Measurements from ENCODE around the gene OGFR.

Gene OGFR, protein sequence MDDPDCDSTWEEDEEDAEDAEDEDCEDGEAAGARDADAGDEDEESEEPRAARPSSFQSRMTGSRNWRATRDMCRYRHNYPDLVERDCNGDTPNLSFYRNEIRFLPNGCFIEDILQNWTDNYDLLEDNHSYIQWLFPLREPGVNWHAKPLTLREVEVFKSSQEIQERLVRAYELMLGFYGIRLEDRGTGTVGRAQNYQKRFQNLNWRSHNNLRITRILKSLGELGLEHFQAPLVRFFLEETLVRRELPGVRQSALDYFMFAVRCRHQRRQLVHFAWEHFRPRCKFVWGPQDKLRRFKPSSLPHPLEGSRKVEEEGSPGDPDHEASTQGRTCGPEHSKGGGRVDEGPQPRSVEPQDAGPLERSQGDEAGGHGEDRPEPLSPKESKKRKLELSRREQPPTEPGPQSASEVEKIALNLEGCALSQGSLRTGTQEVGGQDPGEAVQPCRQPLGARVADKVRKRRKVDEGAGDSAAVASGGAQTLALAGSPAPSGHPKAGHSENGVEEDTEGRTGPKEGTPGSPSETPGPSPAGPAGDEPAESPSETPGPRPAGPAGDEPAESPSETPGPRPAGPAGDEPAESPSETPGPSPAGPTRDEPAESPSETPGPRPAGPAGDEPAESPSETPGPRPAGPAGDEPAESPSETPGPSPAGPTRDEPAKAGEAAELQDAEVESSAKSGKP

DNA sequence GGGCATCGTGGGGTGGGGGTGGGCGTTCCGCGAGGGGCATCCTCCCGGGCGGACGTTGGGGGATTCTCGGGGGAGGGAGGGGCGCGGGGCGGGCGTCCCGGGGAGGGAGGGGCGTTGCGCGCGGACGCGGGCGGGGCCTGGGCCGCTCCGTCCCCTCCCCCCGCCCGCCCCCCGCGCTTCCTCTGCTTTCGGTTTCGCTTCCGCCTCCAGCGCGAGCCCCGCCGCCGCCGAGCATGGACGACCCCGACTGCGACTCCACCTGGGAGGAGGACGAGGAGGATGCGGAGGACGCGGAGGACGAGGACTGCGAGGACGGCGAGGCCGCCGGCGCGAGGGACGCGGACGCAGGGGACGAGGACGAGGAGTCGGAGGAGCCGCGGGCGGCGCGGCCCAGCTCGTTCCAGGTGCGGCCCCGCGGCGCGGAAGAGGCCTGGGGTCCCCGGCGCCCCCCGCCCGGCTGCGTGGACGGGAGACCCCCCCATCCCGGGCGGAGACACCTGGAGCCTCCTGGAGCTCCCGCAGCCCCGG, at the start of gene OGFR:
OGFR (plus strand) TSS at position 209 of the 528 bp plus-strand sequence; CDS start at position 234, 25 bp downstream.
- peak; percentile 45 for DNase-seq (ENCODE audit: low read depth)

DNA sequence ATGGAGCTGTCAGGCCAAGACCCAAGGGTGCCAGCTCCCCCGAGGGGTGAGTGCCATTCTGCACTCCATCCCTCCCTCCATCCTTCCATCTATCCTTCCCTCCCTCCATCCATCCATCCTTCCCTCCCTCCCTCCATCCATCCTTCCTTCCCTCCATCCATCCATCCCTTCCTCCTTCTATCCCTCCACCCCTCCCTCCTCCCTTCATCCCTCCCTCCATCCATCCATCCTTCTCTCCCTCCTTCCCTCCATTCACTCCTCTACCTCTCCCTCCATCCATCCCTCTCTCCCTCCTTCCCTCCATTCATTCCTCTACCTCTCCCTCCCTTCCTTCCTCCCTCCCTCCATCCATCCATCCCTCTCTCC, 49.7 kb upstream of the OGFR start:
- no peak for DNase-seq (ENCODE audit: low read depth)

DNA sequence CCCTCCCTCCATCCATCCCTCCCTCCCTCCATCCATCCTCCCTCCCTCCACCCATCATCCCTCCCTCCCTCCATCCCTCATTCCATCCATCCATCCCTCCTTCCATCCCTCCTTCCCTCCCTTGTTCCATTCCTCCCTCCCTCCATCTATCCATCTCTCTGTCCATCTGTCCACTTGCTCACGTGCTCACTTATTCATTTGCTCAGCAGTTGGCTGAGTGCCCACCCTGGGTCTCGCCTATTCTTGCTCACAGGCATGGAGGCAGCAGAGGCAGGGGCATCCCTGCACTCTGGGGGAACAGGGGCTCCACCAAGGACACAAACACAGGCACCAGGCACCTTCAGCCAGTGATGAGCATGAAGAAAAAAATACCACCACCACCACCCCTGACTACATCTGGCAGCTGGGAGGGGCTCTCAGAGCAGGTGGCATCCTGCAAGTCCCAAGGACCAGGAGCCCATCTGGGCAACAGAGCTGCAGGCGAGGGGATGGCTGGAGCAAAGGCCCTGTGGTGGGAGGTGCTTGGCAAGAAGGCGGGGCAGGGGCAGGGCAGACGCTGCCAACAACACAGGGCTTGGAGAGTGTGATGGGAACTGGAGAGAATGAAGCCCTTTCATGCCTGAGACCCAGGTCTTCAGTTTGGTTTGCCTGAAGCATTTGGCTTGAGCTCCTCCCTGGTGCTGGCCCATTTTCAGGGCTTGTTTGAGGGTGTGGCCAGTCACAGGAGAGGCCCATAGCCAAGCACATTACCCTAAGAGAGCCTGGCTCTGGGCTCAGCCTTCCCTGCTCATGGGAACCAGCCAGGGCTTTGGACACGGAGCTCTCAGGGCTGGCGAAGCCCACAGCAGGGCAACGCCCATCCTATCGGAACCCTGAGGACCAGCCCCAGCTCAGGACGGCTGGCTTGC, 48.6 kb upstream of the OGFR start:
- DNase-seq (ENCODE audit: low read depth), result no peak

DNA sequence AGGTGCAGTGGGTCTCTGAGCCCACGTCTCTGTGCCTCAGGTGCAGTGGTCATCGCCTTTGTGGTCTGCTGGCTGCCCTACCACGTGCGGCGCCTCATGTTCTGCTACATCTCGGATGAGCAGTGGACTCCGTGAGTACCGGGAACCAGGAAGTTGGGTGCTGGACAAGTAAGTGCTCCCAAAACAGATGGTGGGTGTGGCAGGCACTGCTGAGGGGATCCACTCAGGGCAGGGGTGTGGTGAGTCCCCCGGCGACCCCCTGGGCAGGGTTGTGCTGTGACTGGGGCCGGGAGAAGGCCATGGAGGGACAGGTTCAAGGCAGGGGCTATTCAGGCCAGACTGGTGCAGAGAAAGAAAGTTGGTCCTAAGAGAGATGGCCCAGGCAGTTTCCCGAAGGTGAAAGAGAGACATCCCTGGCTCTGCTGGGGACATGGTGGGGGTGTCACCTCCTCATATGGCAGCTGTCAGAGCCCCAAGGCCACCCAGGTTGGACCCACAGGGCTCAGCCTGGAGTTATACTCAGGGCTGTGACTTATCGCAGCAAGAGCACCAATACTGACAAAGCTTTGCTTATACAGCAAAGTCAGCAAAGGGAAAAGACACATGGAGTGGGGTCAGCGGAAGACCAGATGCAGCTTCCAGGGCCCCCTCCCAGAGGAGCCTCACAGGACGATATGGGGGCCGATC, 46.3 kb upstream of the OGFR start:
- DNase-seq (ENCODE audit: low read depth), result no peak

DNA sequence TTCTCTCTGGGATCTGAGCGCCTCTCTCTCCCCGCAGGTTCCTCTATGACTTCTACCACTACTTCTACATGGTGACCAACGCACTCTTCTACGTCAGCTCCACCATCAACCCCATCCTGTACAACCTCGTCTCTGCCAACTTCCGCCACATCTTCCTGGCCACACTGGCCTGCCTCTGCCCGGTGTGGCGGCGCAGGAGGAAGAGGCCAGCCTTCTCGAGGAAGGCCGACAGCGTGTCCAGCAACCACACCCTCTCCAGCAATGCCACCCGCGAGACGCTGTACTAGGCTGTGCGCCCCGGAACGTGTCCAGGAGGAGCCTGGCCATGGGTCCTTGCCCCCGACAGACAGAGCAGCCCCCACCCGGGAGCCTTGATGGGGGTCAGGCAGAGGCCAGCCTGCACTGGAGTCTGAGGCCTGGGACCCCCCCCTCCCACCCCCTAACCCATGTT, 44.6 kb upstream of the OGFR start:
- DNase-seq (ENCODE audit: low read depth), result no peak

DNA sequence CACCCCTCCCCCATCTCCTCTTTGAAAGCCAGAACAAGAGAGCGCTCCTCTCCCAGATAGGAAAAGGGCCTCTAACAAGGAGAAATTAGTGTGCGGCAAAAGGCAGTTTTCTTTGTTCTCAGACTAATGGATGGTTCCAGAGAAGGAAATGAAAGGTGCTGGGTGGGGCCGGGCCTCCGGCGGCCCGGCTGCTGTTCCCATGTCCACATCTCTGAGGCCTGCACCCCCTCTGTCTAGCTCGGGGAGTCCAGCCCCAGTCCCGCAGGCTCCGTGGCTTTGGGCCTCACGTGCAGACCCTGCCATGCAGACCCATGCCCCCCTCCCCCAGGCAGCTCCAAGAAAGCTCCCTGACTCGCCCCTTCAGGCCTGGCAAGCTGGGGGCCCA, 44.2 kb upstream of the OGFR start:
- no peak for DNase-seq (ENCODE audit: low read depth)

DNA sequence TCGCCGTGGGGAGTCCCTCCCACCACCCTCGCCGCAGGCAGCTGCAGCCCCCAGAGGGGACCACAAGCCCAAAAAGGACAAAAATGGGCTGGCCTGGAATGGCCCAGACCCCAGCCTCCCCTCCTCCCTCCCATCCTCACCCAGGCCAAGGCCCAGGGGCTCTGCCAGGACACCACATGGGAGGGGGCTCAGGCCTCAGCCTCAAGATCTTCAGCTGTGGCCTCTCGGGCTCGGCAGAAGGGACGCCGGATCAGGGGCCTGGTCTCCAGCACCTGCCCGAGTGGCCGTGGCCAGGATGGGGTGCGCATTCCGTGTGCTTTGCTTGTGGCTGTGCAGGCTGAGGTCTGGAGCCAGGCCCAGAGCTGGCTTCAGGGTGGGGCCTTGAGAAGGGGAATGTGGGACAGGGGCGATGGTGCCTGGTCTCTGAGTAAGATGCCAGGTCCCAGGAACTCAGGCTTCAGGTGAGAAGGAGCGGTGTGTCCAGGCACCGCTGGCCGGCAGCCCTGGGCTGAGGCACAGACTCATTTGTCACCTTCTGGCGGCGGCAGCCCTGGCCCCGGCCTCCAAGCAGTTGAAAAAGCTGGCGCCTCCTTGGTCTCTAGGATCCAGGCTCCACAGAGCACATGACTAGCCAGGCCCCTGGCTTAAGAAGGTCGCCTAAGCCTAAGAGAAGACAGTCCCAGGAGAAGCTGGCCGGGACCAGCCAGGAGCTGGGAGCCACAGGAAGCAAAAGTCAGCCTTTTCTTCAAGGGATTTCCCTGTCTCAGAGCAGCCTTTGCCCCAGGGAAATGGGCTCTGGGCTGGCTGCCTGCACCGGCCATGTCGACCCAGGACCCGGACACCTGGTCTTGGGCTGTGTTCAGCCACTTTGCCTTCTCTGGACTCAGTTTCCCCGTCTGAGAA, 43.5 kb upstream of the OGFR start:
- DNase-seq (ENCODE audit: low read depth), result no peak

DNA sequence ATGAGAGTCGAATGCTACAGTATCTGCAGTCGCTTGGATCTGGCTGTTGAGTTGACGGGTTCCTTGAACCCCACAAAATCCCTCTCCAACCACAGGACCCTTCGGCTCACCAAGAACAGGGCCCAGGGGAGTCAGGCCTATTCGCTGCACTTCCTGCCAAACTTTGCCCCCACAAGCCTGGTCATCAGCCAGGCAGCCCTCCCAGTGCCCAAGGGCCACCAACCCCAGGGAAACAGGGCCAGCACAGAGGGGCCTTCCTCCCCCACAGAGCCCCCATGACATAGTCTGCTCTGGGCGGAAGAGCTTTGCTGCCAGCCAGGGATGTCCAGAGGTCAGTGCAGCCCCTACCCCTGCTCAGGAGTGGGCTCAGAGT, 42.9 kb upstream of the OGFR start:
- DNase-seq (ENCODE audit: low read depth), result no peak

DNA sequence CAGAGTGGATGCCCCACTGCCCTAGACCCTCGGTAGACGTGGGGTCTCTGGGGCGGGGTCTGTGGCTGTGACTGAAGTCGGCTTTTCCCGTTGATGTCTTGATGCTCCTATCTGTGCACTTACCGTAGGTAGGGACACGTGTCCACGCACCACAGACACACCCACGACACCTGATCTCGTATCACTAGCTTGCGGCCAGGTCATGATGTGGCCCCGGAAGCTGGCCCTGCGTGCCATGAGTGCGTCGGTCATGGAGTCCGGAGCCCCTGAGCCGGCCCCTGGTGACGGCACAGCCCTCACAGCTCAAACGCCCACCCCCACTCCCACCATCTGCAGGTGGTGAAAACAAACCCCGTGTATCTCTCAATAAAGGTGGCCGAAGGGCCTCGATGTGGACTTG, 42.3 kb upstream of the OGFR start:
- DNase-seq (ENCODE audit: low read depth), result no peak

DNA sequence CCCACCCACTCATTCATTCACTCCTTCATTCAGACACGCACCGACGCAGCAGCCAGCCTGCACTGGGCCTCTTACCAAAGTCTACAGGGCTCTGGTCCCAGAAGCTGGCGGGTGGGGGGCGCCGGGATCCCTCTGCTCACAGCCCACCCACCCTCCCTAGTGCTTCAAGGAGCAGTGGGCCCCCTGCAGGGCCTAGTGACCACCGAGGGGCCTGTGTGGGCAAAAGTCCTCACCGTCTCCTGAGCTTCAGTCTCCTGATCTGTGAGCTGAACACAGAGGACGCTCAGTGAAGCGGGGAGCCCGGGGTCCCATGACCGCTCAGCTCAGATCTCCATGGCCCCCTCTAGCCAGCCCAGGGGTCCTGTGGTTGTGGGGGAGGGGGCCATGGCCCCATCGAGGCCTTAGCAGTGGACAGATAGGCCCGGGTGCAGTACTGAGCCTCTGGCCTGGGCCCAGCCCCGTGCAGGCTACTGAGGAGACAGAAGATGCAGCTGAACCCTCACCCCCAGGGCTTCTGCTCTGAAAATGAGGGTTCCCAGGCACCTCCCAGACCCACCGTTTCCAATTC, 41.8 kb upstream of the OGFR start:
- DNase-seq (ENCODE audit: low read depth), result no peak

DNA sequence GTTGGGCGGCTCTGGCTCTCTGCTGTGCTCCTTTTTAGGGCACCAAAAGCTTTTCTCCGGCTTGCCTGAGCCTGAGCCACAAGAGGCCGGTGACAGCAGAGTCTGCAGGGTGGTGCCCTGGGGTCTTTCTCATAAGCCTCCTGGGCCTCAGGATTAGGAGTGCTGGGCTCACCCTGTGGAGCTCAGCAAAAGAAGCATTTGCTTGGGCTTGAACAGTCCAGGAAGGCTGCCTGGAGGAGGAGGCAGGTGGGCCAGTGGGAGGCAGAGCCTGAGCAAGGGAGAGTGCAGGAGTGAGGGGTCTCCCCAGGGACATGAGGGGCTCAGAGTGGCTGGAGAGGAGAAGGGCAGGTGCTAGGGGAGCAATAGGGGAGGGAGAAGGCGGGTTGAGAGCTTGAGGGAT, 41.2 kb upstream of the OGFR start:
- no peak for DNase-seq (ENCODE audit: low read depth)

DNA sequence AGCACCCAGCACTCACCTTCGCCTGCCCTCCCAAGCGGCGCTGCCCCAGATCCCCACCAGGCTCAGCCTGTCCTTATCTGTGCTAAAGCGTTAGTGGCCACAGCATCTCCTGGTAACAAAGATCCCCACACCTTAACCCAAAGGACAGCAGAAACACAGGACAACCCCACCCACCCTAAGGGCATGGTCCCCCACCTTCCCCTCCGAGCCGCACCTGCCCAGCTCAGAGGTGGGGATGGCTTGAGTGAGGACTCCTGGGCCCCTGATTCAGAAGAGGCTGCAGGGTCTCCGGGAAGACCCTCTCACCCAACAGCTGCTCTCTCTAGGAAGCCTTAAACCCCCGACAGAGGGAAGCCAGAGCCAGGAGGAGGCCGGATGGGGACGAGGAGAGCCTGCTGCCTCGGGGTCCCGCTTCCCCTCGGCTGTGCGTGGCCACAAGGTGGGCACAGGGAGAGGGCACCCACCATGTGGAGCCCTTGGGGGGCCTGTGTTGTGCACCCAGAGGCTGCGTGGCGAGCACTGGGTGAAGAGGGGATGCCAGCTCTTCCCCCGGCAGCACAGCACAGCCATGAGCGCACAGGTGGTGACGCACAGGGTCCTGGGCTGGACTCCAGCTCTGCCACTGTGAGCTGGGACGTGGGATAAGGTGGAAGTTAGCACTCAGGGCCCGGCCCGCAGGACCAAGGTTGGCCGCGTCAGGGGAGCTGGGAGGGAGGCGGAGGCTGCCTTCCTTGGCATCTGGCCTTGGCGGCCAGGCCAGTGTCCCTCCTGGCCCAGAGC, 40.3 kb upstream of the OGFR start:
- no peak for DNase-seq (ENCODE audit: low read depth)

DNA sequence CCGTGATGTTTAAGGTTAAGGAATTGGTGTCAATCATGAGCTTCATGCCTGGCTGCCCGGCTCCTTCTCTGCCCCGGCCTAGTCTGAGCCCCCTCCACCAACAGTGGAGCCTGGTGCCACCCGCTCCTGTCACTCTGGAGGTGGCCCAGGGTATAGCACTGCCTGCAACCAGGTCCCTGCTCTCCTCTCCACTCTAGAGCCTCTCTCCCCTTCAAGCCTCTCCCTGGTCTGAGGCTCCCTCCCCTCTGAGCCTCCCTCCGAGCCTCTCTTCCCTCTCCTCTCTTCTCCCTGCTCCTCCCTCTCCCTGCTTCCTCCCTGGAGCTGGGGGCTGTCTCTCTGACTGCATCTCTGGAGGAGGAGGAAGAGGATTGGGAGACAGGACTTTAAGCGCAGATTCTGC, 39.6 kb upstream of the OGFR start:
- no peak for DNase-seq (ENCODE audit: low read depth)

DNA sequence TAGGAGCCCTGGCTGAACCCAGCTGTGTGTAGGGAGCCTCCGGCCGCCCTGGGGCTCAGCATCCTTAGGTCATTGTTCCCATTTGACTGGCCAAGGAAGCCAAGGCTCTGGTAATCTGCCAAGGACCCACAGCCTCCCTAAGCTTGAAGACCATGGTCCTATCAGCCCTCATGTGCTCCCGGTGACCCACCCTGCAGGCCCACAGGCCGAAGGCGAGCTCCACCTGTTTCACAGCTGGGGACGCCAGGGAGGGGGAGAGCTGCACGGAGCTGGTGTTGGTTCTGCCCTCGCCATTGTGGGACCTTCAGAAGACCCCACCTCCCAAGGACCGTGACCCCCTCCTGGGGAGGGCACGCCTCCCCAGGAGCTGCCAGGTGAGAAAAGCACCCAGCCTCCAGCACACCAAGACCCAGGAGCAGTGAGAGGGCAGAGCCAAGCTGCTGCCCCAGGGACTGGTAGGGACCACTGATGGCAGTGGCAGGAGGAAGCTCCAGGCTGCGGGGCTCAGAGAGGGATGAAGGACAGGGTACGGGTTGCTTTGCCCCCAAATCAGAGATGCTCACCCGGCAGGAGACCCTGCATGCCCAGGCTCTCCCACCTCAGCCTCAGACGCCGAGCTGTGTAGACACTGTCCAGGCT, 39.1 kb upstream of the OGFR start:
- no peak for DNase-seq (ENCODE audit: low read depth)

DNA sequence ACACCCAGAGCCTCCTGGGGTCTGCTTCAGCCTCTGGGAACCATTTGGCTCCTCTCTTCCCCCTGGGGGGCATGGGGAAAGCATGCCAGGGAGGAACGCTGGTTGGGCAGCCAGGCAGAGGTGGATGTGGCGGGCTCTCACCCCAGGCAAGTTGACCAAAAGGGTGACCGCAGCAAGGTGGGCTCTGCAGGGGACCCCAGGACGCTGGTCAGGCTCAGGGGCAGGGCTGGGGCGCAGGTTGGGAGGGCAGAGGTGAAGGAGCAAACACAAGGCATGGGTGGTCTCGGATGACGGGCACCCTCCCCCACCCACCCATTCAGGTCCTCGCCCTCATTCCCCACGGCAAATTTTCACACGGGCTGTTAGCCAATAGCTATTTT, 38.6 kb upstream of the OGFR start:
- no peak for DNase-seq (ENCODE audit: low read depth)

DNA sequence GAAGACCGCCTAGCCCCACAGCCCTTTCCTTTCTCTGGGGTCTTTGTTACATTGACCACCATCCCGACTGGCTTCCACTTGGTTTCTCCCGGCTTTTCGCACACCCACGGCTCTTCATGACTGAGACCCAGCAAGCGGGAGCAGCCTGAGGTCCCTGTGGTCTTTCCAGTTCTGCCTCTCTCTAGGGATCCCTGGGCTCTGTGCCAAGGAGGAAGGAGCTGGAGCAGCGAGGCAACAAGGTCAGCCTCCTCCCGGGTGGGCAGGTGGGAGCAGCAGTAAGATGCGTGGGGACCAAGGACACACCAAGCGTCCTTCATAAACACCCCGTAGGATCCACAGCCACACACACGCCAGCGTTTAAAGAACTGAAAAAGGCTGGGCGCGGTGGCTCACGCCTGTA, 37.9 kb upstream of the OGFR start:
- DNase-seq (ENCODE audit: low read depth), result no peak

DNA sequence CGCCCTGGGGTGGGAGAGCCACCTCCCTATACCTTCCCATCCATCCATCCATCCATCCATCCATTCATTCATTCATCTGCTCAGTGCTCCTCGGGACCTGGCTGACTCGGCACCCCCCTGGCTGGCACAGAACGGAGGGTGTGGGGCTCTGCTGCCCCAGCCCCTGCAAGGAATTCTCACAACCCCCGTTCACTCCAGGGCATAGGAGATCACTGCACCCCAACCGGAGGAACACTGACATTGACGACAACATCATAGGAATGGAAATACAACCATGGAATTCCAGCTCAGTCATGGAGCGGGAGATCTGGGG, 36.4 kb upstream of the OGFR start:
- DNase-seq (ENCODE audit: low read depth), result no peak

DNA sequence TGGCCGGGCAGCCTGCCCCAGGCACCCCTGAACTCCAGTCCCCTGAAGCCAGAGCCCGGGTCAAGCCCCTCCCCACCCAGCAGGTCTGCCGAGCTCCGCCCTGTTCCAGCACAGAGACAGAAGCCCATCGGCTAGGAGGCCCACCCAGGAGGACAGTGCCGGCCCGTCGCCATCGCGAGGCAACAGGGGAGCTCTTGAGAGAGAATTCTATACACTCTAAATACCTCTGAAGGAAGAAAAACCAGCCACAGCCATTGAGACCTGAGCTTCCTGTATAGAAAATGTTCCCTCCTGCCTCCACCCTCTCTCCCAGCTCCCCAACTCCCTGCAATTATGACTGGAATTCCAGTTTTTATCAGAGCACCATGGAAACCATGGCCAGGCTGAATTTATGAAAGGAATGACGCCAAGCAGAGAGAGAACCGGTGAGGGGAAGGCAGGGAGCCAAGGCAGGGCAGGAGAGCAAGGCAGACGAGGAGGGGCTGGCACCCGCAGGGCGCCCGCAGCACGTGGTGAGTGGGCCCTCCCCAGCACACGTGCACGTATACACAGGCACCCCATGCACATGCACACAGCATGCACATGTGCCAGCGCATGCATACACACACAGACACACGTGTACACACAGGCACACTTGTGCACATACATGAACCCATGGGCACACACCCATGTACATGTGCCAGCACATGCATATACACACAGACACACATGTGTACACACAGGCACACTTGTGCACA, 35.9 kb upstream of the OGFR start:
- no peak for DNase-seq (ENCODE audit: low read depth)

Data from stimulated activated CD8-positive, alpha-beta memory T cell treated with anti-CD3 and anti-CD28 coated beads, Interleukin-7, amount 100 ng/mL, for 24 hours (primary cell).